Measurements from ENCODE around the gene THEM4.

DNA sequence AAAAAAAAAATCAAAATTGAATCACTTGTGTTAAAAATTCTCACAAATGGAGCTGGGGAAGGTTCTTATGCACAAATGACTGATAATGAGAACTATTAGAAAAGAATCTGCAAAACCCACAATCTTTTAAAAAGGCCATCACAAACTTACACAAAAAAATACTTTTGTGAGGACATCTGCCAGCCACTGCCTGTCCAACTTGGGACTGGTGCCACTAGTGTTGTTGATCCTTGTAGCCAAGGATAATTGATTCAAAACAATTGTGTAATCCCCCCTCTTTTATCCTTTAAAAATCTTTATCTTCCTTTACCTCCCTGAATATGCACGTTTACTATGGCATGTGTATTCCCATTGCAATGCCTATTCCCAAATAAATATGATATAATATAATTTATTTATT, 39.2 kb upstream of the THEM4 start:
- no peak for TF ChIP-seq CTCF (IDR thresholded peaks at IDR 0.05)
- no peak for TF ChIP-seq POLR2A (IDR thresholded peaks at IDR 0.05)
